Lung (tissue), 12 donors: Measurements from ENCODE around the gene ATP6V0D1. TPM values are rescaled to one million over a fixed set of nuclear protein-coding genes. Genes with fewer than 3 reads are reported as not detected.
A peak's percentile ranks its signal among the peaks of the same experiment; 100 is the strongest.

ENCODE experiments used
- ATAC-seq: fragments of 200-7000 bp; cut with Tn5 transposase; one replicate; pipeline ENCODE4 v1.9.1; 2020; ENCODE audit warnings: moderate number of reproducible peaks; ENCODE audit not compliant: insufficient read depth, low FRiP score
- DNase-seq, 3 donors: peaks; one replicate each; pipeline ENCODE4 v3.0.0-alpha.2; 2013 to 2017
- H3K27ac ChIP-seq, 2 donors: one replicate each; pipeline ENCODE4 v1.5.1; 2013; ENCODE audit warnings: mild to moderate bottlenecking in 2 of 2, moderate library complexity in 2 of 2, control low read depth in 1 of 2, inconsistent platforms in 1 of 2, low read depth in 1 of 2, low read length in 1 of 2
- H3K27me3 ChIP-seq, 3 donors: one replicate each; pipeline ENCODE4 v1.5.1; 2013; ENCODE audit warnings: low read length in 2 of 3; ENCODE audit not compliant: control insufficient read depth in 3 of 3, insufficient read depth in 3 of 3
- H3K36me3 ChIP-seq, 4 donors: one replicate each; pipeline ENCODE4 v1.5.1; 2013; ENCODE audit warnings: low read length in 4 of 4, mild to moderate bottlenecking in 1 of 4, moderate library complexity in 1 of 4; ENCODE audit not compliant: control insufficient read depth in 4 of 4, insufficient read depth in 4 of 4
- H3K4me1 ChIP-seq, 5 donors: one replicate each; pipeline ENCODE4 v1.5.1; 2013; ENCODE audit warnings: low read length in 5 of 5, mild to moderate bottlenecking in 2 of 5, moderate library complexity in 1 of 5; ENCODE audit not compliant: control insufficient read depth in 5 of 5, insufficient read depth in 5 of 5
- H3K4me3 ChIP-seq: one replicate; pipeline ENCODE4 v1.5.1; 2013; ENCODE audit warnings: mild to moderate bottlenecking, control low read depth, moderate library complexity
- H3K9ac ChIP-seq, 2 donors: one replicate each; pipeline ENCODE4 v1.5.1; 2013; ENCODE audit warnings: low read length in 2 of 2, control low read depth in 1 of 2; ENCODE audit not compliant: insufficient read depth in 1 of 2
- H3K9me3 ChIP-seq, 4 donors: one replicate each; pipeline ENCODE4 v1.5.1; 2013; ENCODE audit warnings: low read length in 3 of 4, mild to moderate bottlenecking in 1 of 4, moderate library complexity in 1 of 4; ENCODE audit not compliant: control insufficient read depth in 4 of 4, insufficient read depth in 3 of 4
- CTCF ChIP-seq: IDR thresholded peaks from 2 replicates; pipeline ENCODE4 v1.5.1; 2012; ENCODE audit warnings: mild to moderate bottlenecking; ENCODE audit errors: control extremely low read depth, extremely low read depth
- WGBS, 2 donors: extraction: QIAGEN DNeasy Blood & Tissue Kit; methylation state at CpG; one replicate each; pipeline ENCODE4 v1.1.7; 2013; 5-methylcytosine and 5-hydroxymethylcytosine counted together
- polyA plus RNA-seq, 2 donors: library from polyadenylated mRNA; stranded (reverse); fragments of 200-250 nt; gene quantifications; one replicate each; pipeline ENCODE4 v1.2.1, GENCODE V29; 2013
- total RNA-seq, 2 donors: library from RNA; depleted of rRNA in 1 of 2; stranded (reverse); fragments of >200 nt in 1 of 2; gene quantifications; one replicate each; pipeline ENCODE4 v1.2.1, GENCODE V29; 2014 to 2021
- donor health status: control.
- donor health status: control.
- donor health status: Bipolar disorder and iron deficiency.
- donor health status: healthy.
- donor health status: DM: yes; HTN: yes; CAD: no.

ATP6V0D1 gene
- total and polyA plus RNA-seq, 4 donors: 39.6 to 249 (median 136) TPM

GRCh38 chr16:67461600-67462278 lies 19.2 kb downstream of the ATP6V0D1 start:
- H3K9me3 ChIP-seq: no peaks in the 10 kb centered on the region
- peak overlapping the region in 1 of 2 donors; percentile 40 for H3K27ac ChIP-seq
- no peaks in the 10 kb centered on the region for H3K27me3 ChIP-seq
- peak overlapping the region in 1 of 2 donors; percentile 11 for H3K9ac ChIP-seq
- H3K4me1 ChIP-seq: peaks cover 12 to 64% (median 25%) of the 10 kb centered on the region in 5 donors
- no peak for DNase-seq
- TF ChIP-seq CTCF: no peak
- H3K4me3 ChIP-seq: no peak overlapping the region
- no peak for ATAC-seq
- H3K36me3 ChIP-seq: peaks cover 0 to 9% (median 0%) of the 10 kb centered on the region in 4 donors
- WGBS, 2 donors: 67 to 70% methylated on average over 8 of the region's 8 CpGs

- H3K36me3 ChIP-seq: peaks cover 0 to 11% (median 0%) of the 10 kb centered on the region in 4 donors
- H3K4me1 ChIP-seq: peaks cover 12 to 67% (median 28%) of the 10 kb centered on the region in 5 donors
- no peak for ATAC-seq
- no peak for TF ChIP-seq CTCF
- H3K27ac ChIP-seq: peak overlapping the region in 1 of 2 donors; percentile 53
- no peak overlapping the region for H3K4me3 ChIP-seq
- 91 to 100% methylated on average over 2 of the region's 2 CpGs for WGBS, 2 donors
- no peak overlapping the region for H3K9ac ChIP-seq
- no peak for DNase-seq
- no peaks in the 10 kb centered on the region for H3K27me3 ChIP-seq
- no peaks in the 10 kb centered on the region for H3K9me3 ChIP-seq
Measured at GRCh38 chr16:67460961-67461360, 20.0 kb downstream of the ATP6V0D1 start.

- ATAC-seq (no peak), DNase-seq (no peak)
- no peak for TF ChIP-seq CTCF
- no peaks in the 10 kb centered on the region for H3K9me3 ChIP-seq
- peaks cover 0 to 11% (median 0%) of the 10 kb centered on the region in 4 donors for H3K36me3 ChIP-seq
- peak overlapping the region in 1 of 2 donors; percentile 78 for H3K27ac ChIP-seq
- peaks cover 12 to 61% (median 28%) of the 10 kb centered on the region in 5 donors for H3K4me1 ChIP-seq
- H3K9ac ChIP-seq: no peak overlapping the region
- WGBS, 2 donors: 79 to 88% methylated on average over 5 of the region's 5 CpGs
- no peaks in the 10 kb centered on the region for H3K27me3 ChIP-seq
- H3K4me3 ChIP-seq: no peak overlapping the region
Measured at GRCh38 chr16:67460168-67460567, 20.8 kb downstream of the ATP6V0D1 start.
